GM13977 (cell line): ENCODE data around the gene PLCB1.
"Not testable (repeated sequence)": the region's sequence is repeated elsewhere in the genome, so short reads cannot be mapped to it uniquely, and the experiment has no call there.

ENCODE experiments used
- DNase-seq: peaks from one replicate; pipeline ENCODE4 v3.0.0; 2012; ENCODE audit warnings: low spot score
- CTCF ChIP-seq: IDR thresholded peaks from 2 replicates; pipeline ENCODE4 v1.5.1; 2012; ENCODE audit warnings: mild to moderate bottlenecking, control low read depth; ENCODE audit not compliant: insufficient read depth; ENCODE audit errors: extremely low read depth, missing control alignments
- in situ Hi-C: fragments of 300-500 bp; cut with MboI; formaldehyde crosslinking; loops from one replicate; pipeline ENCODE4 v1.12.0; 2022; ENCODE audit warnings: low sequenced_read_pairs, low pct_unique_long_range_greater_than_20kb, mixed read lengths, inconsistent platforms; ENCODE audit not compliant: unreplicated experiment

The PLCB1 gene

GRCh38 chr20:8372824-8373380 is 240.8 kb downstream of the PLCB1 start:
- no peak for TF ChIP-seq CTCF
- DNase-seq, result no peak
- in situ Hi-C loops, result no loop called here

GRCh38 chr20:8373579-8373978 is 241.5 kb downstream of the PLCB1 start:
- in situ Hi-C loops, result no loop called here
- DNase-seq, result no peak
- no peak for TF ChIP-seq CTCF

- no peak for TF ChIP-seq CTCF
- in situ Hi-C loops, result no loop called here
- DNase-seq, result no peak
These were observed 243.8 kb downstream of the PLCB1 start for GRCh38 chr20:8375898-8376297.

- in situ Hi-C loops, result no loop called here
- no peak for DNase-seq
- no peak for TF ChIP-seq CTCF
These were observed 244.9 kb downstream of the PLCB1 start for GRCh38 chr20:8376940-8377339.

- DNase-seq, in situ Hi-C loops: not testable (repeated sequence)
These were observed 247.1 kb downstream of the PLCB1 start for GRCh38 chr20:8379125-8379524.

GRCh38 chr20:8385247-8385646 is 253.2 kb downstream of the PLCB1 start:
- in situ Hi-C loops, result no loop called here
- TF ChIP-seq CTCF, result no peak
- DNase-seq, result no peak

GRCh38 chr20:8386991-8387390 is 254.9 kb downstream of the PLCB1 start:
- DNase-seq, result no peak
- in situ Hi-C loops, result no loop called here
- TF ChIP-seq CTCF, result no peak
